ENCODE results near the gene HTR4.

HTR4 gene

GRCh38 chr5:148615644-148616275 lies 38.6 kb downstream of the HTR4 start:
- DNase-seq (ENCODE audit: low read depth in 1 of 2, low spot score in 1 of 2): no peak

GRCh38 chr5:148607406-148607805 lies 46.9 kb downstream of the HTR4 start:
- DNase-seq (ENCODE audit: low read depth in 1 of 2, low spot score in 1 of 2): no peak

GRCh38 chr5:148606296-148606695 lies 48.0 kb downstream of the HTR4 start:
- no peak for DNase-seq (ENCODE audit: low read depth in 1 of 2, low spot score in 1 of 2)

DNA sequence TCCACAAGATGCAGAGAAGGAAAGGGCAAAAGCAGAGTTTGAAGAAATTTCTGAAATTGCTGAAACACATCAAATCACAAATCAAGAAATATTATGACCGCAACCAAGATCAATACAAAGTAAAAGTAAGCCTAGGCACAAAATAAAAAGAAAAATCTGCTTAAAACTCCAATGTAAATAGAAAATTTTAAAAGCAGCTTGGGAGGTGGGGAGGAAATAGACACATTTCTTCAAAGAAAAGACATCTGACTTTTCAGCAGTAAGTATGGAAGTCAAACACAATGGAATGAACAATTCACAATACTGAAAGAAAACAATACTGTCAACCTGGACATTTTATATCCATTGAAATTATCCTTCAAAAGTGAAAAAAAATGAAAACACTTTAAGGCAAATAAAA lies 55.1 kb downstream of the HTR4 start:
- DNase-seq (ENCODE audit: low read depth in 1 of 2, low spot score in 1 of 2): no peak

- no peak for DNase-seq (ENCODE audit: low read depth in 1 of 2, low spot score in 1 of 2)
Measured at GRCh38 chr5:148595697-148596096, 58.6 kb downstream of the HTR4 start.

DNA sequence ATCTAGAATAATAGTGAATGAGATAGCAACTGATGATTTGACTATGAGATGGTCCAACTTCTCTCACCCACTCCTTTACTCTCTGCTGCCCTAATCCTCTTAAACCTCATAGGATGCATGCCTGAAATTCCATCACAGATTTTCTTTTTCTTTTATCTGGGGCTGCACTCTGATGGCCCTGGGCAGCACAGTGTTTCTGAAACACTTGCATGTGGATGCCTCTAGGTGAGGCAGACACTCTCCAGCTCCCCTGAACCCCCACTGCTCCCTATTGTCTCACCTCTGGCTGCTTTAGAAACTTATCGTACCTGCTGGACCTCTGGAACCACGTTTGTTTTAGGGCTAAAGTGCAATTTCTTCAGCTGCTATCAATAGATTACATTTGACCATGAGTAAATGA lies 67.5 kb downstream of the HTR4 start:
- DNase-seq (ENCODE audit: low read depth in 1 of 2, low spot score in 1 of 2): no peak

GRCh38 chr5:148585988-148586387 lies 68.3 kb downstream of the HTR4 start:
- no peak for DNase-seq (ENCODE audit: low read depth in 1 of 2, low spot score in 1 of 2)

GRCh38 chr5:148584103-148584502 lies 70.2 kb downstream of the HTR4 start:
- no peak for DNase-seq (ENCODE audit: low read depth in 1 of 2, low spot score in 1 of 2)

- no peak for DNase-seq (ENCODE audit: low read depth in 1 of 2, low spot score in 1 of 2)
Measured at GRCh38 chr5:148583421-148583965, 70.8 kb downstream of the HTR4 start.

- DNase-seq (ENCODE audit: low read depth in 1 of 2, low spot score in 1 of 2): no peak
Measured at GRCh38 chr5:148574167-148574566, 80.2 kb downstream of the HTR4 start.

GRCh38 chr5:148573374-148573773 lies 81.0 kb downstream of the HTR4 start:
- no peak for DNase-seq (ENCODE audit: low read depth in 1 of 2, low spot score in 1 of 2)

GRCh38 chr5:148569948-148570347 lies 84.4 kb downstream of the HTR4 start:
- no peak for DNase-seq (ENCODE audit: low read depth in 1 of 2, low spot score in 1 of 2)

GRCh38 chr5:148565148-148565547 lies 89.2 kb downstream of the HTR4 start:
- DNase-seq (ENCODE audit: low read depth in 1 of 2, low spot score in 1 of 2): no peak

DNA sequence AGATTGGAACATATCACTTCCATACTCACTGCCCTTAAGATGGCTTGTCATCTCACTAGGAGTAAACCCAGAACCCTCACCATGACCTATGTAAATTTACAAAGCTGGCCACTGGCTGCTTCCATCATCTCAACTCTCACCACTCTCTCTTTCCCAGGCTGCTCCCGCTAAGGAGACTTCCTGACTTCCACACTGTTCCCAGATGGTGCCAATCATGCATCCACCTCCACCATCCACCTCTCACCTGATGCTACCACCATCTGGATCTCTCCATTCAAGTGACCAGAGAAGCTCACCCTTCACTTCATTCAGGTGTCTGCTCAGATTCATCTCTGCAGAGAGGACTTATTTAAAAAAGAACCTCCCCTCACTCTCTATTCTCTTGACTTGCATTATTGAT lies 91.3 kb downstream of the HTR4 start:
- no peak for DNase-seq (ENCODE audit: low read depth in 1 of 2, low spot score in 1 of 2)

DNA sequence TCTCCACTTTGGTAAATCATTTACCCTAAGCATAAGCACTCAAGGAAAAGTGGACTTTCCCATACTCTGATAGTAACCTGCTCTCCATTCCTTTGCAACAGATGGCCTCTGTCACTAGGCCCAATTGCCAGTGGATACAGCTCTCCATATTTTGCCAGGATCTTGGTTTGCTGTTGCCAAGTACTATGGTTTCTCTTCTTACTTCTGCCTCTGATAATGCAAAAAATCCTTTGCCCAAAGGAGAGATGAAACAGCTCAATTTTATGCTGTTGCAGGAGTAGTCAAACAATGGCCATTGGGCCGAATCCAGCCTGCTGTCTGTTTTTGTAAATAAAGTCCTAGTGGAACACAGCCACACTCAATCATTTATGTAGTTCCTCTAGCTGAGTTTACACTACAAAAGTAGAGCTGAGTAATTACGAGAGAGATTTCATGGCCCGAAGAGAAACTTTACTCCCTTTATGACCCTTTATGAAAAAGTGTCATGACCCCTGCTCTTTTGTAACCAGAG lies 92.5 kb downstream of the HTR4 start:
- DNase-seq (ENCODE audit: low read depth in 1 of 2, low spot score in 1 of 2): no peak

DNA sequence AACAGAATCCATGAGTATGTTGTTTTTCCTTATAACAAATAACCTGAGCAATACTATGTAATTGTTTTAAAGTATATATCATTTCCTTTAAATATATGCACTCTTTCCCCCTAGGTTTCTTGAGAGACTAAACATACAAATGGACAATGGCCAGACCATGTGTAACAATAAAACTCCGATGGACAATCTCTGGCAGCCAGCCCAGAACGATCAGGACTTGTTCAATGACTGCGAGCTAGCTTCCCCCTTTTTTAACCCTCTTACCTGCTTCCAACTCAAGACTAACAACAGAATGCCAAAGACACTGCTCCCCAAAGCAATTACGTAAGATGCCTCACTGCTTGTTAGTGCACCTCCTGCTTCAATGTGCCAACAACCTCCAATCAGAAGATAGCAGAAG lies 94.9 kb downstream of the HTR4 start:
- no peak for DNase-seq (ENCODE audit: low read depth in 1 of 2, low spot score in 1 of 2)

DNA sequence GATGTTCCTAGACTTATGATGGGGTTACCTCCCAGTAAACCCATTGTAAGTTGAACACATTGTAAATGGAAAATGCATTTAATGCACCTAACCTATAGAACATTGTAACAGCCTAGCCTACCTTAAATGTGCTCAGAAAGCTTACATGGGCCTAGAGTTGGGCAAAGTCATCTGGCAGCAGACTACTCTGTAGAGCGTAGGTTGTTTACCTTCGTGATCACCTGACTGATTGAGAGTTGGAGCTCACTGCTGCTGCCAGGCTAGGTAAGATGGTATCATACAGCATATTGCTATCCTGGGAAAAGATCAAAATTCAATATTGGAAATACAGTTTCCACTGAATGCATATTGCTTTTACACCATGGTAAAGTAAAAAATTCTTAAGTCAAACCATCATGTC lies 95.4 kb downstream of the HTR4 start:
- no peak for DNase-seq (ENCODE audit: low read depth in 1 of 2, low spot score in 1 of 2)

DNA sequence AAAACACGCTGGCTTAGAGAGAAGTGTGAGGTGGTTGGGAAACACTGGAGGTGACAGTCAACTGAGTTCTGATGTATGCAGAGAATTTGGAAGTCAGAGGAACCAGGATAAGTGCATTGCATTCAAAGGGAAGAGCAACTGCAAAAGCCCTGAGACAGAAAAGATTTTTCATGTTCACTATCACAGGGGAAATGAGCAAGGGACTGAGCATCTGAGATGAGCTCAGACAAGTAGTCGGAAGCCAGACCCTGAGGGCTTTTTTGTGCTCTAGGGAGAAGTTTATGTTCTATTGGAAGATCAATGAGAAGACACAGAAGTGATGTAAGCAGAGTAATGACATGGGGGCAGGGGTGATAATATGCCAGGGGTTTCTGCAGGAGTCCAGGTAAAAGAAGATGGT lies 97.5 kb downstream of the HTR4 start:
- DNase-seq (ENCODE audit: low read depth in 1 of 2, low spot score in 1 of 2): no peak

GRCh38 chr5:148554621-148555020 lies 99.7 kb downstream of the HTR4 start:
- DNase-seq (ENCODE audit: low read depth in 1 of 2, low spot score in 1 of 2): no peak

- no peak for DNase-seq (ENCODE audit: low read depth in 1 of 2, low spot score in 1 of 2)
Measured at GRCh38 chr5:148543727-148544126, 110.6 kb downstream of the HTR4 start.

DNA sequence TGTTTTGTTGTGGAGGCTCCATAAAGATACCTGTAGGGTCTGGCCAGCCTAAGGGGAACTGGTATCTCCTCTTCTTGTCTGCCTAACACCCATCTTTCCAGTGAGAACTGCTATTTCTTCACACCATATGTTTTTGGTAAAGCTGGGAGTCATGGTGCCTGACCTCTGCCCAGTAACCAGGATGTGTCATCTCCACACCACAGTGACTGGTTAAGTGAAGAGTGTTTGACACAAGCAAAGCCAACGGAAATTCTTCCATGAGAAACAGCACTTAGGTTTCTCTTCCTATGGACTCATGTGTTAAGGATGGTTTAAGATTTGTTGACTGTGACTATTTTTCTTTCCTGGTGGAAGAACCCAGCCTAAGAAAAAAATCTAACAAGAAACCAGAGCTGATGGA lies 111.5 kb downstream of the HTR4 start:
- DNase-seq (ENCODE audit: low read depth in 1 of 2, low spot score in 1 of 2): no peak

DNA sequence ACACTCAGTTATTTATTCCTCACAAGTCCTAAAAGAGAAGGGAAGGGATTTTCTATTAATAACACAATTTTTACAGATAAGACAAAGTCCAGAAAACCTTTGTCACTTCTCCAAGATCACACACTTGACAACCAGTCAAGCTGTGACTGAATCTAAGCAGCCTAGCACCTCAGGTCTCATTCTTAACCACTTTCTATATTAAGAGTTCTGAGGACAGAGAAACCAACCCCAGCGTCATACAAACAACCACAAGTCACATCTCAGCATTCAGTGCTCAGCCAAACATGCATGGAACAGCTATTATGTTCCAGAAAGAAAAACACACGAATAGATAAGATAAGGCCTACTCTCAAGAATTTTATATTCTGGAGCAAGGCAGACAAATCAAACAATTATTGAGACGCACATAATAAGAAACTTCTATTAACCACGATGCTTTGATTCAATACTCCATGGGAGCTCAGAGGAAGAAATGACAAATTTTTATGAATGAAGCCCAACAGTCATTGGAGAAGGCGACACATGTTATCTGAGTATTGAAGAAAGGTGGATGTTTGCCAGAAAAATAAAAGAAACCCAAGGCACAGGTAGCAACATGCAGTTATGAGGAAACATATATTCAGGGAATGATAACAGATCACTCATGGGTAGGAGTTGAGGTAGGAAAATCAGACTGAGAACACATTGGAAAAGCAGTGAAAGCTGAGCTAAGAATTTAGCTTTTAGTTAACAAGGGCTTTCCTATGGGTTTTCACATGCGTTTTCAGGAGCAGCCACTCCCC lies 113.1 kb downstream of the HTR4 start:
- DNase-seq (ENCODE audit: low read depth in 1 of 2, low spot score in 1 of 2): no peak
